Trophoblast cell (in vitro differentiated cells and primary cell): ENCODE data around the gene RAD1. TPM values are rescaled to one million over a fixed set of nuclear protein-coding genes. Genes with fewer than 3 reads are reported as not detected.

ENCODE experiments used
- DNase-seq, 2 donors: peaks; one replicate each; pipeline ENCODE4 v3.0.0-alpha.2; 2016
- H2AFZ ChIP-seq: 2 replicates; pipeline ENCODE4 v1.6.1; 2013; ENCODE audit warnings: low read length, moderate library complexity, mild to moderate bottlenecking; ENCODE audit not compliant: insufficient read depth, poor library complexity
- H2AK5ac ChIP-seq: 2 replicates; pipeline ENCODE4 v1.6.1; 2013; ENCODE audit warnings: mild to moderate bottlenecking, low read length
- H2BK120ac ChIP-seq: 2 replicates; pipeline ENCODE4 v1.6.1; 2013; ENCODE audit warnings: low read length, mild to moderate bottlenecking, moderate library complexity; ENCODE audit not compliant: insufficient read depth, poor library complexity
- H2BK12ac ChIP-seq: 2 replicates; pipeline ENCODE4 v1.6.1; 2013; ENCODE audit warnings: mild to moderate bottlenecking, low read length, moderate library complexity
- H2BK5ac ChIP-seq: 2 replicates; pipeline ENCODE4 v1.6.1; 2013; ENCODE audit warnings: low read length, low read depth, moderate library complexity, mild to moderate bottlenecking; ENCODE audit not compliant: poor library complexity
- H3K14ac ChIP-seq: 2 replicates; pipeline ENCODE4 v1.6.1; 2013; ENCODE audit warnings: mild to moderate bottlenecking, low read length
- H3K18ac ChIP-seq: 2 replicates; pipeline ENCODE4 v1.6.1; 2013; ENCODE audit warnings: mild to moderate bottlenecking, low read length
- H3K23ac ChIP-seq: 2 replicates; pipeline ENCODE4 v1.6.1; 2013; ENCODE audit warnings: low read length
- H3K27ac ChIP-seq: 2 replicates; pipeline ENCODE4 v1.5.1; 2013; ENCODE audit warnings: low read depth, mild to moderate bottlenecking, inconsistent platforms, low read length, moderate library complexity
- H3K27me3 ChIP-seq: 2 replicates; pipeline ENCODE4 v1.6.1; 2013; ENCODE audit warnings: inconsistent platforms, mild to moderate bottlenecking, low read length, moderate library complexity; ENCODE audit not compliant: insufficient read depth
- H3K36me3 ChIP-seq, 2 experiments: 1 replicate in 1 of 2; 2 replicates in 1 of 2; pipeline ENCODE4 v1.6.1; 2013; ENCODE audit warnings: low read length in 2 of 2, mild to moderate bottlenecking in 2 of 2, moderate library complexity in 1 of 2; ENCODE audit not compliant: insufficient read depth in 2 of 2, control insufficient read depth in 1 of 2
- H3K4ac ChIP-seq: 2 replicates; pipeline ENCODE4 v1.6.1; 2013; ENCODE audit warnings: low read depth, mild to moderate bottlenecking, low read length, moderate library complexity
- H3K4me1 ChIP-seq, 2 experiments: 1 replicate in 1 of 2; 2 replicates in 1 of 2; pipeline ENCODE4 v1.6.1; 2013; ENCODE audit warnings: low read length in 2 of 2, mild to moderate bottlenecking in 2 of 2, moderate library complexity in 1 of 2; ENCODE audit not compliant: insufficient read depth in 2 of 2, control insufficient read depth in 1 of 2
- H3K4me2 ChIP-seq: 2 replicates; pipeline ENCODE4 v1.6.1; 2013; ENCODE audit warnings: inconsistent platforms, mild to moderate bottlenecking, low read length, moderate library complexity
- H3K4me3 ChIP-seq: 2 replicates; pipeline ENCODE4 v1.5.1; 2013; ENCODE audit warnings: mild to moderate bottlenecking, low read depth, low read length, inconsistent platforms
- H3K79me1 ChIP-seq: one replicate; pipeline ENCODE4 v1.6.1; 2013; ENCODE audit warnings: low read length
- H3K79me2 ChIP-seq: 2 replicates; pipeline ENCODE4 v1.6.1; 2013; ENCODE audit warnings: low read length, mild to moderate bottlenecking; ENCODE audit not compliant: control insufficient read depth, insufficient read depth, poor library complexity
- H3K9ac ChIP-seq: 2 replicates; pipeline ENCODE4 v1.6.1; 2013; ENCODE audit warnings: mild to moderate bottlenecking, low read length
- H3K9me3 ChIP-seq: 2 replicates; pipeline ENCODE4 v1.6.1; 2013; ENCODE audit warnings: low read depth, mild to moderate bottlenecking, control low read depth, inconsistent platforms, low read length; ENCODE audit not compliant: insufficient read depth
- H4K12ac ChIP-seq: 2 replicates; pipeline ENCODE4 v1.6.1; 2013; ENCODE audit warnings: low read depth, mild to moderate bottlenecking, low read length, moderate library complexity
- H4K8ac ChIP-seq: 2 replicates; pipeline ENCODE4 v1.6.1; 2013; ENCODE audit warnings: low read depth, mild to moderate bottlenecking, low read length, moderate library complexity
- H4K91ac ChIP-seq: one replicate; pipeline ENCODE4 v1.6.1; 2013; ENCODE audit warnings: low read depth, mild to moderate bottlenecking, low read length, moderate library complexity
- WGBS: extraction: QIAGEN DNeasy Blood & Tissue Kit; methylation state at CpG from one replicate; pipeline ENCODE4 v1.1.7; 2013; ENCODE audit warnings: missing lambda C conversion rate; ENCODE audit not compliant: insufficient read length, insufficient coverage; ENCODE audit errors: extremely low coverage; 5-methylcytosine and 5-hydroxymethylcytosine counted together
- polyA plus RNA-seq: library from polyadenylated mRNA; stranded (reverse); fragments of 200-250 nt; gene quantifications from 2 replicates; pipeline ENCODE4 v1.2.3, GENCODE V29; 2013

Gene RAD1
- polyA plus RNA-seq: 29.7 and 31.0 TPM in 2 replicates

- Histone ChIP-seq H2AK5ac (peak within 1 kb of the TSS; percentile 96), H3K9ac (peak within 1 kb of the TSS; percentile 90), H3K18ac (peak within 1 kb of the TSS; percentile 99), H3K4ac (peak within 1 kb of the TSS; percentile 98), H3K27ac (peak within 1 kb of the TSS; percentile 93), H4K8ac (peak within 1 kb of the TSS; percentile 99), H3K36me3 (peaks cover 2 to 6% of the 10 kb centered on the region in 2 experiments), H3K4me2 (peak within 1 kb of the TSS; percentile 66), H2BK5ac (peak within 1 kb of the TSS; percentile 95), H3K27me3 (no peaks in the 10 kb centered on the region), H3K4me1 (peaks cover 0 to 2% of the 10 kb centered on the region in 2 experiments), H3K9me3 (no peaks in the 10 kb centered on the region), H2AFZ (peak within 1 kb of the TSS; percentile 92), H3K79me2 (peaks cover 8% of the 10 kb centered on the region), H3K4me3 (peak within 1 kb of the TSS; percentile 89), H2BK12ac (no peak within 1 kb of the TSS), H3K23ac (no peak within 1 kb of the TSS), H4K91ac (peak within 1 kb of the TSS; percentile 97), H4K12ac (peak within 1 kb of the TSS; percentile 79), H3K79me1 (peaks cover 6% of the 10 kb centered on the region), H2BK120ac (peak within 1 kb of the TSS; percentile 81), H3K14ac (peak within 1 kb of the TSS; percentile 90)
- WGBS: no CpG with 5 or more reads among the region's 67 CpGs
- DNase-seq: peak; percentile 97 to 98
Measured at GRCh38 chr5:34915139-34915855, at the start of gene RAD1, which contains the start of gene BRIX1. RAD1 (minus strand) TSS chr5:34915504; CDS start chr5:34914892, 612 bp downstream. BRIX1 (plus strand) TSS chr5:34915711; CDS start chr5:34915739, 28 bp downstream.

- no peaks in the 10 kb centered on the region for H3K27me3 ChIP-seq
- no CpG with 5 or more reads among the region's 1 CpG for WGBS
Measured at GRCh38 chr5:34959323-34959722, 44.0 kb upstream of the RAD1 start.

GRCh38 chr5:34957857-34958690, 42.8 kb upstream of the RAD1 start:
- Histone ChIP-seq H3K4ac (no peak overlapping the region), H3K79me2 (no peaks in the 10 kb centered on the region), H2AFZ (no peak overlapping the region), H3K36me3 (peaks cover 1 to 3% of the 10 kb centered on the region in 2 experiments), H4K91ac (no peak overlapping the region), H4K8ac (peak overlapping the region; percentile 60), H4K12ac (no peak overlapping the region), H3K27ac (no peak overlapping the region), H2BK120ac (no peak overlapping the region), H3K9me3 (no peaks in the 10 kb centered on the region), H3K9ac (no peak overlapping the region), H2BK12ac (no peak overlapping the region), H3K23ac (no peak overlapping the region), H3K18ac (no peak overlapping the region), H3K4me1 (peaks cover 0 to 4% of the 10 kb centered on the region in 2 experiments), H3K14ac (no peak overlapping the region), H3K27me3 (no peaks in the 10 kb centered on the region), H3K79me1 (no peaks in the 10 kb centered on the region), H2AK5ac (no peak overlapping the region), H3K4me3 (no peak overlapping the region), H2BK5ac (no peak overlapping the region), H3K4me2 (no peak overlapping the region)
- DNase-seq: peak in 1 of 2 donors; percentile 46
- WGBS: no CpG with 5 or more reads among the region's 5 CpGs

More at GRCh38 chr5:34959323-34959722, 44.0 kb upstream of the RAD1 start:
- no peak overlapping the region for H2AK5ac ChIP-seq
- no peak overlapping the region for H4K12ac ChIP-seq
- no peak overlapping the region for H2BK5ac ChIP-seq
- no peaks in the 10 kb centered on the region for H3K36me3 ChIP-seq
- no peak overlapping the region for H2BK120ac ChIP-seq
- H2AFZ ChIP-seq: no peak overlapping the region
- no peak for DNase-seq
- no peak overlapping the region for H3K4me3 ChIP-seq
- no peak overlapping the region for H4K91ac ChIP-seq
- H4K8ac ChIP-seq: no peak overlapping the region
- no peak overlapping the region for H3K4me2 ChIP-seq
- H3K4me1 ChIP-seq: peaks cover 0 to 4% of the 10 kb centered on the region in 2 experiments
- no peaks in the 10 kb centered on the region for H3K9me3 ChIP-seq
- H3K4ac ChIP-seq: no peak overlapping the region
- no peak overlapping the region for H2BK12ac ChIP-seq
- no peak overlapping the region for H3K27ac ChIP-seq
- H3K79me1 ChIP-seq: no peaks in the 10 kb centered on the region
- H3K14ac ChIP-seq: no peak overlapping the region
- no peak overlapping the region for H3K23ac ChIP-seq
- no peak overlapping the region for H3K18ac ChIP-seq
- no peak overlapping the region for H3K9ac ChIP-seq
- H3K79me2 ChIP-seq: no peaks in the 10 kb centered on the region

- H3K4me1 ChIP-seq: peaks cover 0 to 4% of the 10 kb centered on the region in 2 experiments
- no peak overlapping the region for H3K23ac ChIP-seq
- H2BK12ac ChIP-seq: no peak overlapping the region
- H3K9ac ChIP-seq: no peak overlapping the region
- no peak overlapping the region for H2BK5ac ChIP-seq
- H3K79me1 ChIP-seq: no peaks in the 10 kb centered on the region
- no peak overlapping the region for H3K27ac ChIP-seq
- WGBS: no CpG with 5 or more reads among the region's 1 CpG
- H2AFZ ChIP-seq: no peak overlapping the region
- H3K4me3 ChIP-seq: no peak overlapping the region
- H4K12ac ChIP-seq: no peak overlapping the region
- no peak overlapping the region for H3K4ac ChIP-seq
- H3K9me3 ChIP-seq: no peaks in the 10 kb centered on the region
- H4K8ac ChIP-seq: no peak overlapping the region
- no peak overlapping the region for H4K91ac ChIP-seq
- no peak overlapping the region for H3K18ac ChIP-seq
- H3K4me2 ChIP-seq: no peak overlapping the region
- H3K36me3 ChIP-seq: peaks cover 3 to 8% of the 10 kb centered on the region in 2 experiments
- peak in 1 of 2 donors; percentile 7 for DNase-seq
- H3K79me2 ChIP-seq: no peaks in the 10 kb centered on the region
- H2BK120ac ChIP-seq: no peak overlapping the region
- H3K27me3 ChIP-seq: no peaks in the 10 kb centered on the region
- no peak overlapping the region for H3K14ac ChIP-seq
- H2AK5ac ChIP-seq: no peak overlapping the region
Measured at GRCh38 chr5:34957321-34957720, 42.0 kb upstream of the RAD1 start.
